ENCODE measurements around the gene RAB3C. TPM values are rescaled to one million over a fixed set of nuclear protein-coding genes. Genes with fewer than 3 reads are reported as not detected.

The RAB3C gene
- polyA plus RNA-seq, 4 donors = 0.22 to 6.5 (median 2.9) TPM

DNA sequence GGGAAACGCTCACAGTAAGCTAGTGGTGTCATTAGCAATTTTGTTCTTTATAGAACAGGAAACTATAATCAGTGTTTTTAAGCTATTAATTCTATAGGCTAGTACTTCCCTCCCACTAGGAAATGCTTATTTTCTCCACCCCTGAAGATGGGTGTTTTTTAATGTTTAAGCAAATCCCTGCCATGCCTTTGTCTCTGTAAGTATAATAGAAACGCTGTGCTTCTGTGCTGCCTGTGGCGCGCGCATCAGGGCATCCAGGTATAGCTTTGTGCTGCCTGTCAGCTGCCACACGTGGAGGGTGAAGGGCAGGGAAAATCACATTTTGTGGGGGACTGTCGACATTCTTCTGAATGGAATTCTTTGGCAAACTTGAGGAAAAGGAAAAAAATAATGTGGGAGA, 217.5 kb downstream of the RAB3C start:
- no peak for DNase-seq
- no peaks in the 10 kb centered on the region for H3K9me3 ChIP-seq (ENCODE audit: control insufficient read depth in 2 of 2, insufficient read depth in 1 of 2, low read depth in 1 of 2, low read length in 1 of 2)
- H3K4me1 ChIP-seq (ENCODE audit: control insufficient read depth in 3 of 3, insufficient read depth in 2 of 3, low read depth in 1 of 3, low read length in 2 of 3) = no peaks in the 10 kb centered on the region
- H3K27ac ChIP-seq (ENCODE audit: low read depth in 1 of 3, low read length in 2 of 3) = no peak overlapping the region
- no peaks in the 10 kb centered on the region for H3K27me3 ChIP-seq (ENCODE audit: control insufficient read depth in 3 of 3, insufficient read depth in 3 of 3, low read length in 3 of 3)
- H3K36me3 ChIP-seq (ENCODE audit: control insufficient read depth in 3 of 3, insufficient read depth in 2 of 3, low read depth in 1 of 3, low read length in 3 of 3) = no peaks in the 10 kb centered on the region
- 79 to 89% (median 87%) methylated on average over 7 of the region's 7 CpGs for WGBS, 3 donors
- no peak for FAIRE-seq
- no peak overlapping the region for H3K4me3 ChIP-seq (ENCODE audit: low read depth in 1 of 3, low read length in 3 of 3)

DNA sequence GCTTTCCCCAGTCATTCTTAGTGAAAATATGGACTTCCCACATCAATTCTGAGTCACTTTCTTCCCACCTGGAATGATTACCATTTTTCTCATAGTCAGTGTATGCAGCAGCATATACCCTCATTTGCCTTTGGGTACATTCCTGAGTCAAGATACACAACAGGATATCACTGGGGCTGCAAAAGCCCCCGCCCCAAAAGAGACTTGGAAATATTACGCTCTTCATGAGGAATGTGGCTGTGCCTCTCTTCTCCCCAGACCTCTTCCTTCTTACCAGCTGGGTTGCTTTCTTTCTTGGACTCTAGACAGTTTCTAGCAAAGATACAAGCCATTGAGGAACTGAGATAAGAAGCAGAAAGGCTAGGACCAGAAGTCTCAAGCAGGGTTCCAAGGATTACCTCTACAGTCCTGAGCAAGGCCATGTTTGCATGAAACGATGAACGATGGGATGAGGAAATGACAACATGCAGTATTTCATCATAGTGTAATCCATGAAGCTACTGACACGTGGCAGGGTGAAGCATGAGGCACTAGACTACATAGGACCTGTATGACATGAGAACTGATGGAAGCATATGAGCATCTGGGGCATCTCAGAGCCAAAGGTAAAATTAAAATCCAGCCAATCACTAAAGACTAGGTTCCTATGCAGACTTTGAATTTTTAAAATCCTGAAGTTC, 218.1 kb downstream of the RAB3C start:
- no peaks in the 10 kb centered on the region for H3K4me1 ChIP-seq (ENCODE audit: control insufficient read depth in 3 of 3, insufficient read depth in 2 of 3, low read depth in 1 of 3, low read length in 2 of 3)
- H3K36me3 ChIP-seq (ENCODE audit: control insufficient read depth in 3 of 3, insufficient read depth in 2 of 3, low read depth in 1 of 3, low read length in 3 of 3) = no peaks in the 10 kb centered on the region
- DNase-seq (no peak), FAIRE-seq (no peak)
- H3K4me3 ChIP-seq (ENCODE audit: low read depth in 1 of 3, low read length in 3 of 3) = no peak overlapping the region
- 76 to 81% (median 78%) methylated on average over 5 of the region's 5 CpGs for WGBS, 3 donors
- H3K27me3 ChIP-seq (ENCODE audit: control insufficient read depth in 3 of 3, insufficient read depth in 3 of 3, low read length in 3 of 3) = no peaks in the 10 kb centered on the region
- H3K9me3 ChIP-seq (ENCODE audit: control insufficient read depth in 2 of 2, insufficient read depth in 1 of 2, low read depth in 1 of 2, low read length in 1 of 2) = no peaks in the 10 kb centered on the region
- H3K27ac ChIP-seq (ENCODE audit: low read depth in 1 of 3, low read length in 2 of 3) = no peak overlapping the region

DNA sequence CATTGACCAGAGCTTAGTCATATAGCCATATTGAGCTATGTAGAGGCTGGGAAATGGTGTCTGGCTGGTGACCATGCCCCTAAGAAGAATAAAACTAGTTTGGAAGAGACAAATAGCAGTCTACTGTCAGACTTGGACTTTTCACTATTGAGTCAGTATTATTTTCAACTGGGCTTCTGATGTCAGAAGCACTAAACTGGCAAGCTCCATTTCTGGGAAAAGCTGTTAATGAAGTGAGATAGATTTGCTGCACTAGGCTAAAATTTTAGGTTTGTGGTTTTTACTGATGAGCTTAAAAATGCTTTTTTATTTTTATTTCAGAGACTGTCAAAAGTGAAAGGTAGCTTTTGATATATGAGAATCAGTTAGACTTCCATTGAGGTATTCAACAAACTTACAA, 220.2 kb downstream of the RAB3C start:
- H3K4me1 ChIP-seq (ENCODE audit: control insufficient read depth in 3 of 3, insufficient read depth in 2 of 3, low read depth in 1 of 3, low read length in 2 of 3) = no peaks in the 10 kb centered on the region
- DNase-seq (no peak), FAIRE-seq (no peak)
- no peak overlapping the region for H3K4me3 ChIP-seq (ENCODE audit: low read depth in 1 of 3, low read length in 3 of 3)
- no peaks in the 10 kb centered on the region for H3K27me3 ChIP-seq (ENCODE audit: control insufficient read depth in 3 of 3, insufficient read depth in 3 of 3, low read length in 3 of 3)
- no peak overlapping the region for H3K27ac ChIP-seq (ENCODE audit: low read depth in 1 of 3, low read length in 2 of 3)
- no peaks in the 10 kb centered on the region for H3K9me3 ChIP-seq (ENCODE audit: control insufficient read depth in 2 of 2, insufficient read depth in 1 of 2, low read depth in 1 of 2, low read length in 1 of 2)
- no peaks in the 10 kb centered on the region for H3K36me3 ChIP-seq (ENCODE audit: control insufficient read depth in 3 of 3, insufficient read depth in 2 of 3, low read depth in 1 of 3, low read length in 3 of 3)

DNA sequence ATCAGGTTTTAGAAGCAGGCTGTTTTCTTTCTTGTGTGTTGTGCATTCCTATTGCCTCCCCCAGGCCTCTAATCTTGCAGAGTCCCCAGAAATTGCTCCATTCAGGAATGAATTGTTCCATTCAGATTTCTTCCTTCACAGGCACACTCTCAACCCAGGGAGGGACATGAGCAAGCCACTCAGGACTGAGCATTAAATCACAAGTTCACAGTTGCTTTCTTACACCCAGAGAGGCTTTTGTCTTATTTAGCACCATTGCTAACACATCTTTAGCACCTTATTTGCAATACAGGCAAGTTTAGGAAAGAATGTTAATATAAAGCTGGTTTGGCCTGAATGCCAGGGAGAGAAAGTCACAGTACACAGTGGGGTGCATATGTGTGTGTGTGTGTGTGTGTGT, 221.4 kb downstream of the RAB3C start:
- H3K4me3 ChIP-seq (ENCODE audit: low read depth in 1 of 3, low read length in 3 of 3) = no peak overlapping the region
- H3K4me1 ChIP-seq (ENCODE audit: control insufficient read depth in 3 of 3, insufficient read depth in 2 of 3, low read depth in 1 of 3, low read length in 2 of 3) = no peaks in the 10 kb centered on the region
- H3K27ac ChIP-seq (ENCODE audit: low read depth in 1 of 3, low read length in 2 of 3) = no peak overlapping the region
- FAIRE-seq (no peak), DNase-seq (no peak)
- H3K36me3 ChIP-seq (ENCODE audit: control insufficient read depth in 3 of 3, insufficient read depth in 2 of 3, low read depth in 1 of 3, low read length in 3 of 3) = no peaks in the 10 kb centered on the region
- H3K27me3 ChIP-seq (ENCODE audit: control insufficient read depth in 3 of 3, insufficient read depth in 3 of 3, low read length in 3 of 3) = no peaks in the 10 kb centered on the region
- H3K9me3 ChIP-seq (ENCODE audit: control insufficient read depth in 2 of 2, insufficient read depth in 1 of 2, low read depth in 1 of 2, low read length in 1 of 2) = no peaks in the 10 kb centered on the region

DNA sequence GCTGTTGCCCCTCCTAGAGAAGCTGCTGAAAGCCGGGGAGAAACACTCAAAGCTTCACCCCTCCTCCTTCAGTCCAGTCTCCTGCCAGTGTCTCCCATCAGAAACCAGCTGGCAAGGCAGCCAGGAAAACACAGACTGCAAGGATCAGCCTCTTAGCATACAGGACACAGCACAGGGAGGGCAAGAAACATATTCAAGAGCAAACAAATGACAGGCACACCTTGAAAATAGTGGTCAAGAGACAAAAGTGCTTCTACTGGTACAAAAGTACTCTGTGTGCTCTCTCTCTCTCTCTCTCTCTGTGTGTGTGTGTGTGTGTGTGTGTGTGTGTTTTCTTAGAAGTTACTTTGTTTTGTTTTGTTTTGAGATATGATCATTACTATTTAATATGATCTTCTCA, 227.2 kb downstream of the RAB3C start:
- no peak overlapping the region for H3K4me3 ChIP-seq (ENCODE audit: low read depth in 1 of 3, low read length in 3 of 3)
- FAIRE-seq = no peak
- no peak for DNase-seq
- WGBS, 3 donors = 0 to 50% (median 45%) methylated on average over 1 of the region's 1 CpG
- no peaks in the 10 kb centered on the region for H3K4me1 ChIP-seq (ENCODE audit: control insufficient read depth in 3 of 3, insufficient read depth in 2 of 3, low read depth in 1 of 3, low read length in 2 of 3)
- H3K9me3 ChIP-seq (ENCODE audit: control insufficient read depth in 2 of 2, insufficient read depth in 1 of 2, low read depth in 1 of 2, low read length in 1 of 2) = no peaks in the 10 kb centered on the region
- no peaks in the 10 kb centered on the region for H3K27me3 ChIP-seq (ENCODE audit: control insufficient read depth in 3 of 3, insufficient read depth in 3 of 3, low read length in 3 of 3)
- no peaks in the 10 kb centered on the region for H3K36me3 ChIP-seq (ENCODE audit: control insufficient read depth in 3 of 3, insufficient read depth in 2 of 3, low read depth in 1 of 3, low read length in 3 of 3)
- no peak overlapping the region for H3K27ac ChIP-seq (ENCODE audit: low read depth in 1 of 3, low read length in 2 of 3)

DNA sequence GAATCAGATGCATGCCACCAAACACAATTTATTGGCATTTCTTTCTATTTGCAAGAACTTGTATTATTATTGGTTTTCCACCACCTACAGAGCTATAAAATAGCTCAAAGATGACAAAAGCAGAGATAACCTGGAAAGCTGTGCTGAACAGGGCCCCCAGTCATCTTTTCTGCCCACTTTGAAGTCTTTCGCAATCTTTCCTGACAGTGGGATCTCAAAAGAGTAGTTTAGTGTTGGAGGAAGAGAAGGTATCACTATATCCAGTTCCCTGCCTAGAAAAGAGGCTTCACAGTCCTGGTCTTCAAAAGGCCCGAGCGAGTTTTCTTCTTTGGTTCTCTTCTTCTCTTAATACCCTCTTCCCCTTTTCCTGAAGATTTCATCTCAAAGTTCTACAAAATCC, 231.0 kb downstream of the RAB3C start:
- H3K27me3 ChIP-seq (ENCODE audit: control insufficient read depth in 3 of 3, insufficient read depth in 3 of 3, low read length in 3 of 3) = no peaks in the 10 kb centered on the region
- FAIRE-seq (no peak), DNase-seq (no peak)
- no peaks in the 10 kb centered on the region for H3K9me3 ChIP-seq (ENCODE audit: control insufficient read depth in 2 of 2, insufficient read depth in 1 of 2, low read depth in 1 of 2, low read length in 1 of 2)
- 90 to 95% (median 95%) methylated on average over 3 of the region's 3 CpGs for WGBS, 3 donors
- H3K27ac ChIP-seq (ENCODE audit: low read depth in 1 of 3, low read length in 2 of 3) = no peak overlapping the region
- H3K4me1 ChIP-seq (ENCODE audit: control insufficient read depth in 3 of 3, insufficient read depth in 2 of 3, low read depth in 1 of 3, low read length in 2 of 3) = no peaks in the 10 kb centered on the region
- no peaks in the 10 kb centered on the region for H3K36me3 ChIP-seq (ENCODE audit: control insufficient read depth in 3 of 3, insufficient read depth in 2 of 3, low read depth in 1 of 3, low read length in 3 of 3)
- no peak overlapping the region for H3K4me3 ChIP-seq (ENCODE audit: low read depth in 1 of 3, low read length in 3 of 3)

DNA sequence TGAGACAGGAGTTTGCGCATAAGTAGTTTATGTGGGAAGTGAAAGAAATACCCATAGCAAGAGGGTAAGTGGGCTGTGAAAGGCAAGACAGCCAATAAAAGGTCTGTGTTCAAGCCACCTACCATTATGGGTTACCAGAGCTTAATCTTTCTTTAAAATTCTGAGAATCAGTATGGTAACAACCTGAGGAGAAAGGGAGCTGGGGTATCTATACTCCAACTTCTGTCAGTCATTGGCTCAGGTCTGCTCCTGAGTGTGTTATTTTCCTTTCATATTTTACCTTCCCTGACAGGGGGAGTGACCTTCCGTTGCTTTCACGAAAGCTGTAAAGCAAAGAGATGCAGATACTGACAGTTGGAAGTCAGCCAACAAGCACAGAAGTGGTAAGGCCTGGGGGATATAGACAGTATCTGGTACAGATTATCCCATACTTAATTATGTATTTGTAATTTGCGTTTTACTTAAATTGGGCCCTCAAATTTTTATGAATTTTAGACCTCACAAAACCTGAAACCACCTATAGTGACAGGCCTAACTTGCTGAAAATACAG, 233.4 kb downstream of the RAB3C start:
- Histone ChIP-seq H3K27me3 (ENCODE audit: control insufficient read depth in 3 of 3, insufficient read depth in 3 of 3, low read length in 3 of 3) (no peaks in the 10 kb centered on the region), H3K27ac (ENCODE audit: low read depth in 1 of 3, low read length in 2 of 3) (no peak overlapping the region), H3K9me3 (ENCODE audit: control insufficient read depth in 2 of 2, insufficient read depth in 1 of 2, low read depth in 1 of 2, low read length in 1 of 2) (no peaks in the 10 kb centered on the region), H3K36me3 (ENCODE audit: control insufficient read depth in 3 of 3, insufficient read depth in 2 of 3, low read depth in 1 of 3, low read length in 3 of 3) (no peaks in the 10 kb centered on the region), H3K4me1 (ENCODE audit: control insufficient read depth in 3 of 3, insufficient read depth in 2 of 3, low read depth in 1 of 3, low read length in 2 of 3) (no peaks in the 10 kb centered on the region), H3K4me3 (ENCODE audit: low read depth in 1 of 3, low read length in 3 of 3) (no peak overlapping the region)
- FAIRE-seq (no peak), DNase-seq (no peak)
- WGBS, 3 donors = 69 to 83% (median 82%) methylated on average over 4 of the region's 4 CpGs

DNA sequence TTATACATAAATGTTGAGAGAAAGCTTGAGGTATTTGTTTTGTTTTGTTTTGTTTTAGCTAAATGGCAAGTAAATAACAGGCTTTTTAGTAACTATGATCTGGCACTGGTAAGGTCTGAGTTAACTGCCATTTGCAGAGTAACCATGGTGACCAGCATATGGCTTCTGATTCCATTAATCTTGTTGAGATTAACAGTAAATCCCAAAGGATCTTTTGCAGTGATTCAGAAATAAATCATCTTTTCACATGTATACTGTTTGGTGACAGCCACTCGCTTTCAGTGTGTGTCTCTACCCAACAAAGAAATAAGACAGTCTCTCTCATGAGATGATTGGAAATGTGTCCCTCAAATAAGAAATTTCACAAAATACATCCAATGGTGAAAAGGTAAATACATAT, 235.6 kb downstream of the RAB3C start:
- 78 to 100% (median 91%) methylated on average over 1 of the region's 1 CpG for WGBS, 3 donors
- Histone ChIP-seq H3K4me3 (ENCODE audit: low read depth in 1 of 3, low read length in 3 of 3) (no peak overlapping the region), H3K27me3 (ENCODE audit: control insufficient read depth in 3 of 3, insufficient read depth in 3 of 3, low read length in 3 of 3) (no peaks in the 10 kb centered on the region), H3K27ac (ENCODE audit: low read depth in 1 of 3, low read length in 2 of 3) (no peak overlapping the region), H3K9me3 (ENCODE audit: control insufficient read depth in 2 of 2, insufficient read depth in 1 of 2, low read depth in 1 of 2, low read length in 1 of 2) (no peaks in the 10 kb centered on the region), H3K4me1 (ENCODE audit: control insufficient read depth in 3 of 3, insufficient read depth in 2 of 3, low read depth in 1 of 3, low read length in 2 of 3) (no peaks in the 10 kb centered on the region), H3K36me3 (ENCODE audit: control insufficient read depth in 3 of 3, insufficient read depth in 2 of 3, low read depth in 1 of 3, low read length in 3 of 3) (no peaks in the 10 kb centered on the region)
- DNase-seq (no peak), FAIRE-seq (no peak)

DNA sequence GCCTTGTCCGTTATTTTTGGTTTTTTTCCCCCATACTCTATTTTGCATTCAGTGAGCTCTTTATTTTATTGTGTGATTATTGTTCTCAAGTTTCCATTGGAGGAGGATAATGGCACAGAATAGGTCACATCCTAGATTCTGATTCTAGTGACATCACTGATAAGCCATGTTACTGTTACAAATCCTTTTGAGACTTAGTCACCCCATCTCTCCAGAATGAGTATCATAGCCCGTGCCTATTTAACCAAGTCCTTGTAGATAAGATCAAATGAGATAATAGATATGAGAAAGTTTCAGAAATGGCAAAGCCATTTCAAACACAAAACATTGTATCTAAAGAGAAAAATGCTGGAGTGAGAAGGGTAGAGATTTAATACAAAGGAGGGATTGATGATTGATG, 242.6 kb downstream of the RAB3C start:
- WGBS, 3 donors = 54 to 64% (median 58%) methylated on average over 2 of the region's 2 CpGs
- no peaks in the 10 kb centered on the region for H3K9me3 ChIP-seq (ENCODE audit: control insufficient read depth in 2 of 2, insufficient read depth in 1 of 2, low read depth in 1 of 2, low read length in 1 of 2)
- H3K4me1 ChIP-seq (ENCODE audit: control insufficient read depth in 3 of 3, insufficient read depth in 2 of 3, low read depth in 1 of 3, low read length in 2 of 3) = no peaks in the 10 kb centered on the region
- FAIRE-seq = no peak
- no peak overlapping the region for H3K4me3 ChIP-seq (ENCODE audit: low read depth in 1 of 3, low read length in 3 of 3)
- no peak overlapping the region for H3K27ac ChIP-seq (ENCODE audit: low read depth in 1 of 3, low read length in 2 of 3)
- no peaks in the 10 kb centered on the region for H3K36me3 ChIP-seq (ENCODE audit: control insufficient read depth in 3 of 3, insufficient read depth in 2 of 3, low read depth in 1 of 3, low read length in 3 of 3)
- no peak for DNase-seq
- no peaks in the 10 kb centered on the region for H3K27me3 ChIP-seq (ENCODE audit: control insufficient read depth in 3 of 3, insufficient read depth in 3 of 3, low read length in 3 of 3)

Data from small intestine (tissue), 7 donors.